Kidney (tissue), 14 donors: Measurements from ENCODE around the gene EPS8. TPM values are rescaled to one million over a fixed set of nuclear protein-coding genes. Genes with fewer than 3 reads are reported as not detected.
"Not testable (repeated sequence)": the region's sequence is repeated elsewhere in the genome, so short reads cannot be mapped to it uniquely, and the experiment has no call there.

Source experiments
- DNase-seq, 5 donors: peaks; one replicate each; pipeline ENCODE4 v3.0.0-alpha.2; 2013 to 2020
- FAIRE-seq: peaks from 2 replicates; lab custom pipeline; 2012; peaks lifted over from hg19 to GRCh38; lab: Jason Lieb, UNC
- H3K27ac ChIP-seq, 2 donors: one replicate each; pipeline ENCODE4 v1.7.0; 2013; ENCODE audit warnings: low read depth in 2 of 2, low read length in 2 of 2, inconsistent platforms in 1 of 2
- H3K27me3 ChIP-seq: one replicate; pipeline ENCODE4 v1.7.1; 2013; ENCODE audit warnings: low read length, inconsistent platforms; ENCODE audit not compliant: control insufficient read depth, insufficient read depth
- H3K36me3 ChIP-seq, 3 donors: one replicate each; pipeline versions ENCODE4 v1.7.0 to v1.7.1; 2013; ENCODE audit warnings: low read length in 3 of 3, control low read depth in 1 of 3, inconsistent platforms in 1 of 3; ENCODE audit not compliant: insufficient read depth in 3 of 3, control insufficient read depth in 2 of 3
- H3K4me1 ChIP-seq, 3 donors: one replicate each; pipeline versions ENCODE4 v1.7.0 to v1.7.1; 2013; ENCODE audit warnings: low read length in 3 of 3, inconsistent platforms in 1 of 3, low read depth in 1 of 3; ENCODE audit not compliant: control insufficient read depth in 2 of 3, insufficient read depth in 2 of 3
- H3K4me3 ChIP-seq, 3 donors: one replicate each; pipeline versions ENCODE4 v1.7.0 to v1.8.1; 2013; ENCODE audit warnings: low read length in 3 of 3, control low read depth in 1 of 3, inconsistent platforms in 1 of 3
- H3K9ac ChIP-seq, 3 donors: one replicate each; pipeline versions ENCODE4 v1.7.0 to v1.7.1; 2013; ENCODE audit warnings: low read length in 3 of 3, control low read depth in 1 of 3, inconsistent platforms in 1 of 3
- H3K9me3 ChIP-seq, 3 donors: one replicate each; pipeline versions ENCODE4 v1.7.0 to v1.7.1; 2013; ENCODE audit warnings: low read length in 3 of 3, control low read depth in 1 of 3, inconsistent platforms in 1 of 3; ENCODE audit not compliant: control insufficient read depth in 2 of 3, insufficient read depth in 1 of 3
- intact Hi-C: fragments of 100-400 bp; cut with DNase I; formaldehyde crosslinking; loops from one replicate; pipeline ENCODE4 v1.11.1; 2022
- polyA plus RNA-seq: library from polyadenylated mRNA; stranded (reverse); fragments of 350-450 nt; fragmentation: Illumina TruSeq; extraction: RNeasy Lipid Tissue Mini Kit (QIAGEN cat#74804); gene quantifications from one replicate; pipeline ENCODE4 v1.2.3, GENCODE V29; 2014; ENCODE audit warnings: low read depth, low replicate concordance; ENCODE audit not compliant: insufficient read depth
- total RNA-seq: library from RNA; stranded (reverse); fragmentation: NEBNext Ultra II Directional; extraction: Animal tissue kit (Norgen Biotek cat#: 25700); gene quantifications from one replicate; pipeline ENCODE4 v1.2.1, GENCODE V29; 2021
- TF ChIP-seq, protein P1 (sequence below): IDR thresholded peaks from 3 replicates; pipeline ENCODE4 v1.5.1; 2012; ENCODE audit warnings: mild to moderate bottlenecking, moderate library complexity, borderline replicate concordance; ENCODE audit not compliant: insufficient read depth; ENCODE audit errors: extremely low read depth
- donor health status: control.
- donor health status: control.
- donor health status: control.
- donor health status: control.
- donor health status: control.
- donor health status: DM: yes; HTN: yes; CAD: no.
- donor health status: Normal renal cell carcinoma (clear cell type).

Gene EPS8
- total and polyA plus RNA-seq, 2 donors from 2014 or later: 33.9 to 80.3 TPM

DNA sequence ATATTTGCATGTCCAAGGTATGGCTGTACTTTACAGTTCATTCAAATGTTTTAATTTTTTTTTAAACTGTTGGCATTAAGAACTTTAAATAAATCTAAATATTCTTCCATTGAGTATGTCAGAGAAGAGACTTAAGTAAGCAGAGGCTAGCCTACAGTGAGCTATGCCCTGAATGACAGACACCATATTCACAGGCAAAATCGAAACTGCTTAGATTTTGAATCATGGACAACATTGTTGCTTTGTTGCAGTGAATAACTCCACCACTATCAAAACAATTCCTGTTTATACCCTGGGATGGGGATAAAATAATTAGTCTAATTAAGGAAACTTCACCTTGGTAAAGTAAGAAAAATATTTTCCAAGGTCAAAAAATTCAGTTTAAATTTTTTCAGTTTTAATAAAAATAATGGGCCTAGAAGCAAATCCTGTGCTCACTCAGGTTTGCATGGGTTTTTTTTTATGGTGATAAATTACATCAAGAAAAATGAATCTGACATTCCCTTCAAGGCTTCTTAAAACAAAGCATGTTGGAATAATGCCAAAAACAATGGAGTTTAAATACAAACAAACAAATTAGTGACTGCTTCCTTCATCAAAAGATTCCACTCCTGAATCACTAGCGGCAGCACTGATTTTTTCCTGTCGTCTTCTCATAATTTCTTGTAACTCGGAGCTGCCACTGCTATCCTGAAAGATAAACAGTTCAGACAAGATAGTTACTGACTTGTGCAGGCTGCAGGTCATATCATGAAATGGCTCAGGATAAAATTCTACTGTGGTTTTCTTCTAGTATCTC is 168.2 kb downstream of the EPS8 start:
- no peaks in the 10 kb centered on the region for H3K4me1 ChIP-seq
- H3K9ac ChIP-seq: no peak overlapping the region
- H3K27me3 ChIP-seq: no peaks in the 10 kb centered on the region
- TF ChIP-seq, protein P1, sequence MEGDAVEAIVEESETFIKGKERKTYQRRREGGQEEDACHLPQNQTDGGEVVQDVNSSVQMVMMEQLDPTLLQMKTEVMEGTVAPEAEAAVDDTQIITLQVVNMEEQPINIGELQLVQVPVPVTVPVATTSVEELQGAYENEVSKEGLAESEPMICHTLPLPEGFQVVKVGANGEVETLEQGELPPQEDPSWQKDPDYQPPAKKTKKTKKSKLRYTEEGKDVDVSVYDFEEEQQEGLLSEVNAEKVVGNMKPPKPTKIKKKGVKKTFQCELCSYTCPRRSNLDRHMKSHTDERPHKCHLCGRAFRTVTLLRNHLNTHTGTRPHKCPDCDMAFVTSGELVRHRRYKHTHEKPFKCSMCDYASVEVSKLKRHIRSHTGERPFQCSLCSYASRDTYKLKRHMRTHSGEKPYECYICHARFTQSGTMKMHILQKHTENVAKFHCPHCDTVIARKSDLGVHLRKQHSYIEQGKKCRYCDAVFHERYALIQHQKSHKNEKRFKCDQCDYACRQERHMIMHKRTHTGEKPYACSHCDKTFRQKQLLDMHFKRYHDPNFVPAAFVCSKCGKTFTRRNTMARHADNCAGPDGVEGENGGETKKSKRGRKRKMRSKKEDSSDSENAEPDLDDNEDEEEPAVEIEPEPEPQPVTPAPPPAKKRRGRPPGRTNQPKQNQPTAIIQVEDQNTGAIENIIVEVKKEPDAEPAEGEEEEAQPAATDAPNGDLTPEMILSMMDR: no peak
- H3K4me3 ChIP-seq: no peak overlapping the region
- peaks cover 2 to 28% (median 7%) of the 10 kb centered on the region in 3 donors for H3K36me3 ChIP-seq
- H3K27ac ChIP-seq: no peak overlapping the region
- peaks cover 0 to 7% (median 0%) of the 10 kb centered on the region in 3 donors for H3K9me3 ChIP-seq
- DNase-seq: no peak
- intact Hi-C loops: no loop called here
- no peak for FAIRE-seq

DNA sequence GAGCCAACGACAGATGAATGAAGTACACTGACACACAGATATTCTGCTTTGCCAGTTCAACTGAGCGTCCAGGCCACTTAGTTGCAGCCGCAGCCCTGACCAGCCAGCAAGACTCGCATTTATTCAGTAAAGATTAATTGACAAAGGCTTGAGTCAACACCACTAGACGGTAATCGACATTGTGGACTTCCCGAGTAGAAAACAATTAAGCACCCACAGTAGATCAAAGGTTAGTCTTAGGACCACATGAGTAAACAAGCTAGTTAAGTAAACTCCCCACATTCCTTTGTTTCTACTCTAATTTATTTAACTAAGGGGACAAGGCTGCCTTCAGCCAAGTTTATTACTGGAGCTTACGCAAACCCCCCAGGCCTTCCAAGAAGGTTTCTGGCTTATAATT is 172.7 kb downstream of the EPS8 start:
- H3K4me3 ChIP-seq, H3K27ac ChIP-seq, H3K4me1 ChIP-seq, H3K9ac ChIP-seq, H3K9me3 ChIP-seq, FAIRE-seq, intact Hi-C loops, DNase-seq, H3K27me3 ChIP-seq: not testable (repeated sequence)
- H3K36me3 ChIP-seq: peaks cover 0 to 15% (median 0%) of the 10 kb centered on the region in 3 donors

DNA sequence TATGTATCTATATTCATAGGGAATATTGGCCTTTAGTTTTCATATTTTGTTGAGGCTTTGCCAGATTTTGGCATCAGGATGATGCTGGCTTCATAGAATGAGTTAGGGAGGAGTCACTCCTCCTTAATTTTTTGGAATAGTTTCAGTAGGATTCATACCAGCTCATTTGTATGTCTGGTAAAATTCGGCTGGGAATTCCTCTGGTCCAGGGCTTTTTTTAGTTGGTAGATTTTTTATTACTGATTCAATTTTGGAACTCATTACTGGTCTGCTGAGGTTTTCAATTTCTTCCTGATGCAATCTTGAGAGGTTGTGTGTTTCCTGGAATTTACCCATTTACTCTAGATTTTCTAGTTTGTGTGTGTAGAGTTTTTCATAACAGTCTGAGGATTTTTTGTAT is 175.2 kb downstream of the EPS8 start:
- no peak overlapping the region for H3K27ac ChIP-seq
- intact Hi-C loops: no loop called here
- FAIRE-seq (no peak), DNase-seq (no peak)
- H3K27me3 ChIP-seq: no peaks in the 10 kb centered on the region
- TF ChIP-seq, protein P1: no peak
- H3K9me3 ChIP-seq: peaks cover 0 to 7% (median 0%) of the 10 kb centered on the region in 3 donors
- H3K4me1 ChIP-seq: no peaks in the 10 kb centered on the region
- H3K4me3 ChIP-seq: no peak overlapping the region
- no peak overlapping the region for H3K9ac ChIP-seq
- H3K36me3 ChIP-seq: peaks cover 0 to under 1% (median 0%) of the 10 kb centered on the region in 3 donors

DNA sequence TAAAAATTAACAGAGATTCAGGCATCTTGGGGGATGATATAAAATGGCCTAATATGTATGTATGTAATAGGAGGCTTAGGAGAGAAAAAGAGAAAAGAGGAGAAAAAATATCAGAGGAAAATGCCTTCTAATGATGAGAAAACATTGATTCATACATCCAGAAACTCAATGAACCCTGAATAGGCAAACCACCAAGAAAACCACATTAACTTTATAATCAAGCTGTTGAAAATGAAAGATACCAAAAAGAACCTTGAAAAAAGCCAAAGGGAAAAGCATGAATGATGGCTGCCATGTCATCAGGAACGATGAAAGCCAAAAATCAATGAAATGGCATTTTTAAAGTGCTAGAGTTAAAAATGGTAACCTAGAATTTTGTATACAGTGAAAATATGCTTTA is 180.2 kb downstream of the EPS8 start:
- H3K36me3 ChIP-seq: no peaks in the 10 kb centered on the region
- intact Hi-C loops: no loop called here
- DNase-seq (no peak), FAIRE-seq (no peak)
- H3K9ac ChIP-seq: no peak overlapping the region
- H3K27me3 ChIP-seq: no peaks in the 10 kb centered on the region
- no peaks in the 10 kb centered on the region for H3K4me1 ChIP-seq
- H3K4me3 ChIP-seq: no peak overlapping the region
- H3K9me3 ChIP-seq: no peaks in the 10 kb centered on the region
- TF ChIP-seq, protein P1: no peak
- no peak overlapping the region for H3K27ac ChIP-seq
